GM04503 (cell line): ENCODE results near the gene C2CD2.

Source experiments
- DNase-seq: peaks from one replicate; pipeline ENCODE4 v3.0.0-alpha.2; 2012; ENCODE audit warnings: low read depth

The C2CD2 gene

DNA sequence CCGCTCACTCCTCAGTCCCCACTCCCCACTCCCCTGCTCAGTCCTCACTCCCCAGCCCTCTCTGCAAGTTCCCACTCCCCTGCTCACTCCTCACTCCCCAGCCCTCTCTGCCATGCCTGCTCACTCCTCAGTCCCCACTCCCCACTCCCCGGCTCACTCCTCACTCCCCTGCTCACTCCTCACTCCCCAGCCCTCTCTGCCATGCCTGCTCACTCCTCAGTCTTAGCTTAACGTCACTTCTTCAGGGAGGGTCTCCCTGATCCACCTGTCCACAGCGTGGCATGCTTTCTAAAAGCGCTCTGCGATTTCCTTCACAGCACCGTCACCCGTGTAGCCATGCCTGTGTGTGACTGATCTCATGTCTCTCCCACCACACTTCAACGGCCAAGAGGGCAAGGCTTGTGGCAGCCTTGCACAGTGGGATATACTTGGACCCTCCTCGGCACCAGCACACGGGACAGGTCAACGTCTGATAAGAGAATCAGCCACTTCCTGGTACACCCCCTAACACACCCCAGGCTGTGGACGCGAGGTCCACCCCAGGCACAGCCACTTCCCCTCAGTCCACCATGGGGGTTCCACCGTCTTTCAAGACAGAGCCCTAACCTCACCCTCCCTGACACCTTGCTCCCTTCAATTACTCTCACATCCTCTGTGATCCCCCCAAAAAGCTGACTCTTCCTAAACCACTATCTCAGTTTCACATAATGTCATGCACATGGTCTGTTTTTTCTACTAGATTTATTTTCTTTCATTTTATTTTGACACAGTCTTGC, 88.6 kb downstream of the C2CD2 start:
- no peak for DNase-seq

GRCh38 chr21:41864311-41865001, 89.4 kb downstream of the C2CD2 start:
- DNase-seq, result no peak

- DNase-seq, result no peak
Observed at GRCh38 chr21:41863439-41863740, 90.4 kb downstream of the C2CD2 start.

GRCh38 chr21:41861987-41862386, 91.8 kb downstream of the C2CD2 start:
- DNase-seq, result no peak

DNA sequence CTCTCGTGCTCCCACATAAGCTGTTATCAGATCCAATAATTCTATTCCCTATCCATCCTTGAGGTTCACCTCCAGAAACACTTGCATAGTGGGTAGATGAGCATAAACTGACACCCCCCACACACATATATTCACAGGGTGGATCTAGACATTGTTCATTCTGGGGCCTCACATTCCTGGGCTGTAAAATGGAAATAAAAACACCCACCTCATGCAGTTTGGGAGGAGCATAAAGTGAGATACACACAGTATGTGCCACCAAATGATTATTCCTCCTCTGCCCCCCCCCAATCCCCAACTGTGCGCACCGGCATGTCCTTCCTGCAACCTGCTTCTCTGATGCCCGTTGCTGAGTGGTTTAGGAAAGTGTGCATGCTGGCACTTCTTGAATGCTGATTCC, 92.6 kb downstream of the C2CD2 start:
- DNase-seq, result no peak

GRCh38 chr21:41859297-41859980, 94.4 kb downstream of the C2CD2 start:
- no peak for DNase-seq

- DNase-seq, result no peak
Observed at GRCh38 chr21:41858466-41859296, 95.1 kb downstream of the C2CD2 start.

DNA sequence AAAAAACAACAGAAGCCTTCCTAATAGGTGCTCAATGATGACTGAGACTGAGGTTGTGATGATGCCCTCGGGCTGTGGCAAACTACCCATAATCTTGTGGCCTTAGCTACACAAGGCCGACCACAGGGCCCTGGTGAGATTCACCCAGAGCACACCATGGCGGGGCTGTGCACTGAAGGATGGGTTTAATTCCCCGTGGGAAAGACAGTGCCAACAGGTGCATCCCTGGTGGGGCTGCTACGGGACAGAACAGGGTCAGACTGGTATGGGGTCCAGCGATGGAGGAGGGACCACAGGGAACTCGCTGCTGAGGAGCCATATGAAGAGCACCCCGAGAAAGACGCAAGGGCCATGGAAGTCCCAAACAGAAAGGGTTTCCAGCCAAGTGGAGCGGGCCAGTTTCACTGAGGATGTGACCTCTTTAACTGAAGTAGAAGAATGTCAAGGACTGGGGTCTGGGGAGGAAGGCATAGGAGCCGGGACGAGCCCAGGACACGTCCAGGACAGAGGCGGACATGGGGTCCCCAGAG, 96.0 kb downstream of the C2CD2 start:
- no peak for DNase-seq

- DNase-seq, result no peak
Observed at GRCh38 chr21:41856572-41856971, 97.2 kb downstream of the C2CD2 start.

DNA sequence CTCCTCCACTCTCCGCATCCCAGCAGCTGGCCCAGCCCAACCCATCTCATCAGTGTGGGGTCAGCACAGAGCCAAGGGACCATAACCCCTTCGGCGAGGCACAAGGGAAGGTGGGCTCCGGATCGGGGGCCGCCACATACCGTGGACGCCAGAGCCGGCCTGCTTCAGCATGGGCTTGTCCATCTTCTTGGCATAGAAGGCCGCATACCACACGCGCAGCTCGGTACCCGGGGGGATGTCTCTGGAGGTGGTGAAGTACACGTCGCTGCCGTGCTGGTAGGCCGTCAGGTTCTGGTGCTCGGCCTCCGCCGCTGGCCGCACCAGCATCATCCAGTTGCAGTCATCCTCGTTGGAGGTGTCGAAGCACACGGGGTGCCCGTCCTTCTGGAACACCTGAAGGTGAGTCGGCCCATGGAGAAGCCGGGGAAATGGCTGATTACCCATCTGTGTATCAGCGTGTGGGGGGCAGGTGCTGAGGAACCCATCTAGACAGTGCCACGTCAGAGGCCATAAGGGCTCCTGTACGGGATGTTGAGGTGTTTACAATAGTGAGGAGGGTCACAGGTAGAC, 99.3 kb downstream of the C2CD2 start:
- DNase-seq, result no peak

DNA sequence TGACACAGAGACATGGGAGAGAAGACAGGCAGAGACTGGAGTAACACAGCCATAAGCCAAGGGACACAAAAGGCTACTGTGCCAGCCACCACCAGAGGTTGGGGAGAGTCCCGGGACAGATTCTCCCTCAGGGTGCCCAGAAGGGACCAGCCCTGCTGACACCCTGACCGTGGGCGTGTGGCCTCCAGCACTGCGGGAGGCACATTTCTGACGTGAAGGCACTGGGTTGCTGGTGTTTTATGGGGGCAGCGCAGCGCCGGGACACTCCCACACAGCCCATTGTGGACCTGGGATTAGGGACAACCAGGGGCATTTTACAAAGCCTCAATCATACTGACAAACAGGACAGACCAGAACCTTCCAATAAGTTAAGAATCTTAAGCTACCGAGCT, 100.9 kb downstream of the C2CD2 start:
- no peak for DNase-seq

DNA sequence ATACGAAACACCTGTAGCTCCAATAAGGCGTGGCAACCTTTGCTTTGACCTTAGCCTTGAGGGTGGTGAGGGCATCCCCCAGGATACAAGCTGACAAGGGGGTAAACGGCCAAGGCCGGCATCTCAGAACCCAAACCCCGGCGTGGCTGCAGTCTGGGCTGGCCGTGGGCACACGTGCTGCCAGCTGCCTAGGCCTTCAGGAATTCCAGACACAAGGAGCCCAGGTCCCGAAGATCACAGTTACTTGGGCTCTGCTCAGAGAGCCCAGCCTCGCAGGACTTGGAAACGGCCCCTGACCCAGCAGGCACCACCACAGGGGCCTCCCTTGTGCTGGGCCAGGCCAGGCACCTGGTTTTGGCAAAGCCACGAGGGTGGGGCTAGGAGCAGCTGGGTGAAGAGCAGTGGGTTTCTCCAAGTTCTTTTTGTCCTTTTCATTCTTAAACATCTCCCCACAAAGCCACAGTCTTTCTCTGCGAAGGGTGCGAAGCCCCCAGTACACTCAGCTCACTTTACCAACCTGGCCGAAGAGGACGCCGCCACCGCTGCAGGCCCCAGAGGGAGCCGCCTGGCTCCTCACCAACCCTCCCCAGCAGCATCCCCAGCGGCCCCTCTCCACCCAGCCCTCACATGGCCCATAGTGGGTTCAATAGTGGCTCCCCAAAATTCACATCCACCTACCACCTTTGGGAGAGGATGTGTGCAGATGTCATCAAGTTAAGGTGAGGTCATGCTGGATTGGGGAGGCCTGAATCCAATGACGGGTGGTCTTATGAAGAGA, 101.5 kb downstream of the C2CD2 start:
- DNase-seq, result no peak

- no peak for DNase-seq
Observed at GRCh38 chr21:41851090-41851790, 102.6 kb downstream of the C2CD2 start.

DNA sequence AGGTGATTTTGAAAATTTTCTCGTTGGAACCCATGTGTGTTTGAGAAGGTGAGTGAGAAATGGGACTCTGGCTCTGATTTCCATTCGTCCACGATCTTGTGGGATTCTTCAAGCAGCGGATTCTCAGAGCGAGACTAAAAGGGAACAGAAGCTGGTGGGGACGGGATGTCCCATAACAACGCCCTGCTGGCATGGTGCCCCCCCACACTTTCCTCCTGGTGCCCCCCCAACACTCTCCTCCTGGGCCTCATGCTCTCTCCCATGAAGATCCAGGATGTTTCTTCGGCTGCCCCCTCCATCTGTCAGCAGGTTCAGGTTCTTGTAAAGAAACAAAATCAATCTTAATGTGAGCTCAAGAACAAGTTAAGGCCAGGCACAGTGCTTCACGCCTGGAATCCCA, 103.7 kb downstream of the C2CD2 start:
- no peak for DNase-seq

DNA sequence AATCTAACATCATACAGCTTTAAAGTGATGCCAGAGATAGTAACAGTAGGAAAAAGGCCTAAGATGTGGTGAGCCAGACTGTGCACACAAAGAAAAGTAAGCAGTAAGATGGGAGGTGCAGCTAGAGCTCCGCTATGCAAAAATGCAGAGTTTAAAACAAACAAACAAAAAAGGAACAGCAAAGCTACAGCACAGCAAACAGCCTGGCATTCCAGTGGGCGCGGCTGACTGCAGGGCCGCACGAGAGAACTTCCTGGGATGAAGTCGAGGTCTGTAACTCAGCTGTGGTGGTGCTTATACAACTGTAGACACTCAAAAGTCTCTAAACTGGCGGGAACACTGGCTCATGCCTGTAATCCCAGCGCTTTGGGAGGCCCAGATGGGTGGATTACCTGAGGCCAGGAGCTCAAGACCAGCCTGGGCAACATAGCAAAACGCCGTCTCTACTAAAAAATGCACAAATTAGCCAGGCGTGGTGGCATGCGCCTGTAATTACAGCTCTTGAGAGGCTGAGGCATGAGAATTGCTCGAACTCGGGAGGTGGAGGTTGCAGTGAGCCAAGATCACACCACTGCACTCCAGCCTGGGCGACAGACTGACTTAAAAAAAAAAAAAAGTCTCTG, 104.7 kb downstream of the C2CD2 start:
- no peak for DNase-seq

DNA sequence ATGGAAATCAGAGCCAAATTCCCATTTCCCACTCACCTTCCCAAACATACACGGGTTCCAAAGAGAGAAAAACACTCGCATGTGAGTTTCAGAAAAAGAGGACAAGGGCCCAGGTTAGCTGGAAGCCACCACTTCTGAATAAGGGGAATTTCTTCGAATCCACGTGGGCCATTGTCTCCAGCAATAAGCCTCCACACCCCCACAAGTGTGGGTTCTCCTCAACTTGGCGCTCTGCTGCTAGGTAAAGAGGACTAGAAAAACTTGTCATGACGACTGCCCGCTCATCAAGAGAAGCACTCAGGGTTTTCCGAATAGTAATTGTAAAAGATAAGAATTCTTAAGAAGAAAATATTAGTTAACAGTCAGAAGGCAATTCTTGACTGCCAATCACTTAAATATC, 105.3 kb downstream of the C2CD2 start:
- no peak for DNase-seq

- DNase-seq, result peak; percentile 29
Observed at GRCh38 chr21:41847066-41847804, 106.6 kb downstream of the C2CD2 start.

DNA sequence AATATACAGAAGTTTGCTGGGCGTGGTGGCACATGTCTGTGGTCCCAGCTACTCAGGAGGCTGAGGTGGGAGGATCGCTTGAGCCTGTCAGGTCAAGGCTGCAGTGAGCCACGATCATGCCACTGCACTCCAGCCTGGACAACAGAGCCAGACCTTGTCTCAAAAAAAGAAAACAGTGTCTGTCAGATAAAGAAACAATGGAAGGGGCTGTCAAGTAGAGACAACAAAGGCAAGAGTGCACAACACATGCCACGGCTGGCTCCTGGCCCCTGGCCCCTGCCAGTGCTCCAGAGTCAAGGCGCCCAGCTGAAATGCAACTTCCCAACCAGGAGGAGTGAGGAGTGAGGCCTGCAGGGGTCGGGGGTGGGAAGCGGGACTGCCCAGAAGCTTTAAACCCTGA, 107.3 kb downstream of the C2CD2 start:
- DNase-seq, result no peak

- no peak for DNase-seq
Observed at GRCh38 chr21:41846033-41846317, 107.8 kb downstream of the C2CD2 start.
